GM21529 (cell line): ENCODE results near the gene CYBA.
"Not testable (repeated sequence)": the region's sequence is repeated elsewhere in the genome, so short reads cannot be mapped to it uniquely, and the experiment has no call there.

Experiments used
- ATAC-seq: cut with Tn5 transposase; IDR thresholded peaks from one replicate; pipeline ENCODE4 v1.9.1; 2021; ENCODE audit not compliant: unreplicated experiment

CYBA gene

DNA sequence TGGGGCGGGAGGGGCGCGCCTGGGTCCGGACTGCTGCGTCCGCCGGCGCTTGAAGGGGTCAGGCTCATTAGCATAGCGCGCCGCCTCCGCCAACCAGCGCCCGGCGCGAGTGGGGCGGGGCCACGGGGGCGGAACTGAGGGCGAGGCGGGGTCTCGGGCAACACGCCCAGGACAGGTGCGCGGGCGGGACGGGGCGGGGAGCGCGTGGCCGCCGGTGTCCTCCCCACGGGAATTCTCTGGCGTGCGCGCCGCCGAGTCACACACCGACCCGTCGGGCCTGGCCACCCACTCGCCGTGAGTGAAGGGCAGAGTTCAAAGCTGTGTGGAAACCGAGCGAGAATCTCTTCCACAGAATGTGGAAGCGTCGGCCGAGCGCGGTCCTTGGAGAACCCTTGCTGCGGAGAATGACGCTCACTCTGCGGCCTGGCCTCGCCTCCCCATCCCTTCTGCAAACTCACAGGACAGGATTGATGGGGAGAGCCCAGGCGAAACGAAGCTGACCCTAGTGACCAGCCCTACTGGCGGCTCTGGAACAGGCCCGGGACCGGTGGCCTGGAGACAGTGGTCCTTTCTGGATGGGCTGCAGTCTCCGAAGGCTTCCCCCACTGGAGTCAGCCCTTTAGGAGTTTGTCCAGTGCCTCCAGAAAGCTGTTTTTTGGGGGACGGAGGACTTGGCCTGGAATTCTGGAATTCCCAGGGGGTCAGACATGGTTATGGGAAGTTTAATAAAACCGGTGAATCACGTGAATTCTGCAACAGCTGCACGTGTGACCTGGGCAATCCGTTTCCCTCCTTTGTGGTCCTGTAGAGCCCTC, 35.8 kb upstream of the CYBA start, which contains the start of gene SNAI3:
TSS of gene SNAI3 (minus strand) at position 69 of the 815 bp plus-strand sequence. CDS start 101 bp downstream, outside the sequence.
- ATAC-seq = peak; percentile 70

DNA sequence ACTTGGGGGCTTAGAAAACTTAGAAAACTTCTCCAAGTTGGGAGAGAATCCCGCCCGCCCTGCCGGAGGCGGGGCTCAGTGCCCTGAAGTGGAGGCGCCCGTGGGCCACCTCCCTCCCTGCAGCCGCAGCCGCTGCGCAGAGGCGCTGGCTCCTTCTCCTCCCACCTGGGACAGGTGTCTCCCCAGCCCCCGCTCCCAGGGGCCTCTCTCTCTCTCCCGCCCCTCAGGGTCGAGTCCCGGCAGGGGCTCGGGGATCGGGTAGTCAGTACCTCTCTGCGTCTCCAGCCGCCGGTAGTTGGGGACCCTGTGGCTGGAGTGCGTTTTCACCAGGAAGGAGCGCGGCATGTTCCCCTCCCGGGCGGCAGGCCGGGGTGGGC, 35.2 kb upstream of the CYBA start:
- ATAC-seq = peak; percentile 10

DNA sequence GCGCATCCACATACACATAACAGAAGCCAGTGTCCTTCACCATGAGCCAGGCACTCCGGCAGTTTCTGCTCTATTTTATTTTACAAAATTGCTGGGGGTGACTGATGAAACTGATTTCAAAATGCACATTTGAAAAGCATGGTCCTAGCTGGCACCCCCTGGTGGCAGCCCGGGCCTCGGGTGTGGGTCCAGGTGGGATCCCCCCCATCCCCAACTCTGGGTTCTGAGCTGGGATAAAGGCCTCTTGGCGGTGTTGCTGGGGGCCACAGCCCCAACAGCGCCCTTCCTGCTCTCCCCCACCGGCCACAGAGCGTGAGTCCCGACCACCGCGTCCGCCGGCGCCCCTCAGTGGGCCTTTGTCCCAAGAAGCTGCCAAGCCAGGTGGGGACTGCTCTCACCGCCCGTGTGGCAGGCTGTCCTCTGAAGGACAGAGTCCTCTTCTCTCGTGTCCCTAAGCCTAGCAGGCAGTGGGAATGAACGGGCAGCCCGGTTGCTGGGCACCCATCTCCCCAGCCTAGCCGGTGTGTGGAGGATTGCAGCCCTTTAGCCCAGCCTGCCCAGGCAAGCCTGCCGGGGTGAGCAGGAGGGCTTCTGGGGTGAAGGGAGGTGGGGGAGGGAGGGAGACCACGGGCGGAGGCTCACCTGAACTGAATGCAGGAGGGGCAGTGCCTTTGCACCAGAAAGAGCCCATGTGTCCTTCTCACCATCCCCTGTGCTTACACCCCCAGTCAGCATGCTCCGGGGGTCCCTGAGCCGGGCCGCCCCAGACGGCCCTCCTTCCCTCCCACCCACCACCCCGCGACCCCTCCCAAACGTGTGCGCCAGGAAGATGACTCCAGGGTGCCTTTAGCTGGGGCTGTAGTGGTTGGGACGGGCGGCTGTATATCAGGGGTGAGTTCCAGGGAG, 34.6 kb upstream of the CYBA start:
- no peak for ATAC-seq

DNA sequence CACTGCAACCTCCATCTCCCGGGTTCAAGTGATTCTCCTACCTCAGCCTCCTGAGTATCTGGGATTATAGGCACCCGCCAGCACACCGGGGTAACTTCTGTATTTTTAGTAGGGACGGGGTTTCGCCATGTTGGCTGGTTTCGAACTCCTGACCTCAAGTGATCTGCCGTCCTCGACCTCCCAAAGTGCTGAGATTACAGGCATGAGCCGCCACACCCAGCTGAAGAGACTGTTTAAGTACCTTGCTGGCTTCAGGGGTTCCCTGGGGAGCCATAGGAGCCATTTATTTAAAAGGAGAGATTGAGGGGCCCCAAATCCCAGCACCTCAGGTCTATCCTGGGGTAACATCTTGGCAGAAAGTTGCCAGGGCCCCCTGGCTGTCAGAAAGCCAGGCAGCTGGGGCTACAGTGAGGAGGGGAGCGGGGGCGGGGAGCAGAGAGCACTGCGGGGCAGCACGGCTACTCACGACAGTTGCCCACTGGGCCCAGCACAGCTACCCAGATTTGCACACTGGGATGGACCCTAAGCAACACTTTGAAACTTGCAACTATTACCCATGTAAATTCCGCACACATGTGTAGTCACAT, 33.8 kb upstream of the CYBA start:
- no peak for ATAC-seq

DNA sequence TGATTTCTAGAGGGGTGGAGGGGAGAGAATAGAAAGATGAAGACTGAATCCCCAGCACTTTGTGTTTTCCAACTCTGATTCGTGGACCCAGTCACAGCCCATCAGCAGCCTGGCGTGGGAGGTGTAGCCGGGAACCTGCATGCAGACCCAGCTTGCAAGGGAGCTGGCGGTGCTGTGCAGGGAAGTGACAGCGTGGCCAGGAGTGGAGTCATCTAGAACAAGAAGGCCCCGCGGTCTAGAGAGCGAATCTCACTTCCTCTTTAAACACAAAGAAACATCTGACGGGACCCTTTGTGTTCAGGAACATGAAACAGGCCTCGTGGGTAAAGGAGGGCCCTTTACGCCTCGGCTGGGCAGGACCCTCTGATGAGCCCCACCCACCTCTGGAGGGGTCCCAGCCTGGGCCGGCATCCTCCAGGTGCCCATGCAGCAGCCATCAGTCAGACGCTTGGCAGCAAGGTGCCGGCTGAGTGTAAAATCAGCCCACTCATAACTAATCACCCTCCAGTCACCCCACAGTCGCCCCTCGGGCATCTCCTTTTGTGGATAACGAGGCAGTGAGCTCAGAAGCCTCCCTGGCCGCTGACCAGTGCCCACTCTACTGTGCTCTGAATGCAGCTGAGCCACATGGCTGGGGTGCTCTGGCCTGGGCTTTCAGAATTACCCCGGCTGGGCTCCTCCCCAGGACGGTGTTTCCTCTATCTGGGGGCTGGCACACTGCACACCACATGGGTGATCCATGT, 31.0 kb upstream of the CYBA start:
- peak; percentile 68 for ATAC-seq

DNA sequence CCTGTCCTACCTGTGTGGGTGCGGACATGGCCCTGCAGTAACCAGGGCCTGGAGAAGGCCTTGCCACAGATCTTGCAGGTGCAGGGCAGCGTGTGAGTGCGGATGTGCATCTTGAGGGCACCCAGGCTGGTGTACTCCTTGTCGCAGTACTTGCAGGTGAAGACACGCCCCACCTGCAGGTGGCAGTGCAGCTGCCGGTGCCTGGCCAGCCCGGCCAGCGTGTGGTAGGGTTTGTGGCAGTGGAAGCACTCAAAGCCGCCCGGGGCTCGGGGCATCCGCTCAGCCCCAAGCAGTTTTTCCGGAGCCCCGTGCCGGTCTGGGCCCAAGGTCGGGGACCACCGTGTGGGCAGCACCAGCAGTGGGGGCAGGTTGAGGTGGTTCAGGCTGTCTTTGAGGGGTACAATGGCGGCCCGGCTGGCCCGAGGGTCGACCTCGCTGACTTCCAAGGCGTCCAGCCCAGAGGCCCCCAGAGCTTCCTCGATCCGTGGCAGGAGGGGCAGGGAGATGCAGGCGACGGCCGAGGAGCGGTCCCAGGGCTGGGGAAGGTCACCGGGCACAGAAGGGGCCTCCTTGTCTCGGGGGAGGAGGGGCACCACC, 30.3 kb upstream of the CYBA start:
- ATAC-seq = peak; percentile 36

DNA sequence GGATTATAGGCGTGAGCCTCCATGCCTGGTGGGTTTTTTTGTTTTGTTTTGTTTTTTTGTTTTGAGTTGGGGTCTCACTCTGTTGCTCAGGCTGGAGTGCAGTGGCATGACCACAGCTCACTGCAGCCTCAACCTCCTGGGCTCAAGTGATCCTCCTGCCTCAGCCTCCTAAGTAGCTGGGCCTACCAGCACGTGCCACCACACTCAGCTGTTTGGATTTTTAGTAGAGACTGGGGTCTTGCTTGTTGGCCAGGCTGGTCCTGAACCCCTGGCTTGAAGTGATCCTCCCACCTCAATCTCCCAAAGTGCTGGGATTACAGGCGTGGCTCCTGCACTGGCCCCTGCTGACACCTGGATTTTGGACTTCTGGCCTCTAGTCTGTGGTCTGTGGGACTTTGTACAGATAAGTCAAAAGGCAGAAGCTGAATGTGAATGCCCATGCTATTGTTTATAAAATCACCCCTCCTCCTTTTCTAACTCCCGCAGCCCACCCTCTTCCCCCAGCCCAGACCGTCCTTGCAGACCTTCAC, 29.8 kb upstream of the CYBA start:
- no peak for ATAC-seq

DNA sequence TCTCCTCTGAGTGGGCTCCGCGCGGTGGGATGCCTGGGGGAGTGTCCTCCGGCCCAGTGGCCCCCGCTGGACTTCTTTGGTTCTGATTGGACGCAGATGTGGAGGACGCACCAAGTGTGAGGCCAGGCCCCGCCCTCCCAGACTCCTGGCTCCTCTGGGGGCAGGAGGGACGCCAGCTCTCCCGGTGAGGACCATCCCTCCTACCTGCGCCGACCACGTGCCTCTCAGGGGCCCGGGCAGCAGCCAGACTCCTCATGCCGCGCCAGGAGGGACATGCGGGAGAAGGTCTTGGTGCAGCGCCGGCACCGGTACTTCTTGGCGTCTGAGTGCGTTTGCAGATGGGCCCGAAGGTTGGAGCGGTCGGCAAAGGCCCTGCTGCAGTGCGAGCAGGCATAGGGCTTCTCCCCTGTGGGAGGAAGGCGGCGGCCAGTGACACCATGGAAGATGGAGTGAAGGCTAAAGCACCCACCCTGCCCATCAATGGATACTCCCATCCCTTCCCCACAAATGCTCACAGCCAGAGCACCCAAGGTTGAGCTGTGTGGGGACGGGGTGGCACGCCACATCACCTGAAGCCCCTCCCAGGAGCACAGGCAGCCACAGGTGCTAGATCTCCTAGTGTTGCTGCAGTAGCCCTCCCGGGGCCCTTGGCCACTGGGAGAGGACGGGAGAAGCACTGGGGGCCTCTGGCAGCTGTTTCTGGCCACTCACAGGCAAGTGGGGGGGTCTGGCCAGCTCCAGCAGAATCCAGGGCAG, 27.5 kb upstream of the CYBA start:
- ATAC-seq = no peak

DNA sequence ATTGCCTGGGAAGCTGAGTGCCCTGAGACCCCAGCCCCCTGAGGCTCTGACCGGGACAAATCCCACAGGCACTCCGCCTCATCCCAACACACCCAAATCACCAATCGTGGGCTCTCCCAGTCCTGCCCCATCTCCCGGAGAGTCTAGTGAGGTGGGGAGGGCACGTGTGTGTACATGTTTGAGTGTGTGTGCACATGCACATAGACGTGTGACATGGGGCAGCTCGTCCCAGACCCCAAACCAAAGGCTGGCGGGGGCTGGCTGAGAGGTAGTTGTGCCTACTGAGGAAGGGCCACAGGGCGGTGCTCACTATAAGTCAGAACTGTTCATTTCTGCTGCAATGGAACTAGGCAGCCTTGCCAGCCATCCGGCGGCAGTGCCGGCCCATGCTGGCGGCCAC, 26.9 kb upstream of the CYBA start:
- ATAC-seq = no peak

DNA sequence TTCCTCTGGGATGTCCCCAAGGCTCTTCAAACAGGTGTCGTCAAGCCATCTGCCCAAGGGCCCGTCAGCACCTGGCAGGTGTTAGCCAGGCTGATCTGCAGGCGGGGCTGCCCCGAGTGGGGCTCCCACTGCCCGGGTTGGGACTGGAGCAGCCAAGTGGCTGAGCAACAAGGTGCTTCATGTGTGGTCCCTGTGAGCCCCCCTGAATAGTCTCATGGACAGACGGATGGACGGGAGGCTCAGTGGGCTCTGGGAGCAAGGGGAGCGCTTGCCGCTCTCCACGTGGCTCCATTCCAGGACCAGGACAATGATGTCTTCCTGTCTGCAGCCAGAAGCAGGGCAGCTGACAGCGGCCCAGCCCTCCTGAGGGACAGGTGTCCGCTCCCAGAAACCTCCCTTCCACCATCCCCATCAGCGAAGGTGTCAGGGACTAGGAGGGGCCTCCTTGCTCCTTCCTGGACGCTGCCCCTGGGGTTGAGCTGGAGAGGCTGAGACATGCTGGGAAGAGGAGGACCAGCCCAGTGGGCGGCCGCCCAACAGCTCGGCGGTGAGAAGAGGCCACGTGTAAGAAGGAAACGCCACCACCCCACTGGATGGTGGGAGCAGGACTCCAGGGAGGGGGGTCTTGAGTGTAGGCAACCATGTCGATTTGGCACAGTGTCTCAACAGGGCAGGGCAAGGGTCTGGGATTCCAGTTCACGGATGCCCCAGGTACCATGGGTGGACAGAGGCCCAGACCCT, 25.8 kb upstream of the CYBA start:
- ATAC-seq = no peak

DNA sequence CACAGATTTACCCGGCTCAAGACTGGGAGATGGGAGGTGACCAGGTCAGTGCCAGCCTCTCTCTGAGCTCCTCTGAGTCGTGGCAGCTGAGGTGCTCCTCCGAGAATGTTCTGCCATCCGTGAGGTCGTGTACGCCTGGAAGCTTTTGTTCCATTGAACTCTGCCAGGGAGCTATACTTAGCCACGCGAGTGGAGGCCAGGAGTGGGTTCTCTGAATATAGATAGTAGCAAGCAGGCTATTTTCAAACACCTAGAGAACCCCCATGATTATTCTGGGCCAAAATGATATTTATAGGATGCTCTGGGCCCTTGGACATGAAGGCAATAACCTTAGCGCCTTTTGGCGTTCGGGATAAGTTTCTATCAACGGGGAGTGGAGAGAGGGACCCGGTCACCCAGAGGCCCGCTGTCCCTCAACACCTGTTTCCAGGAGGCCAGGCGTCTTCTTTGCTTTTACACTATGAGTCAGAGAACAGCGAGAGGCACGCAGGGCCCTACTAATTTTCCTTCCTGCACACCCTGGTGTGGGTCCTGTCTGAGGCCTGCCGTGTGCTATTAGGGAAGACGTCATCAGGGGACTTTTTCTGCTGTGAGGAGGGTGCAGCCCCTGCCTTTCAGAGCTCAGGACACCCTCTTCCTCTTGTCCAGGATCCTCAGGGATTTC, 23.0 kb upstream of the CYBA start:
- no peak for ATAC-seq

DNA sequence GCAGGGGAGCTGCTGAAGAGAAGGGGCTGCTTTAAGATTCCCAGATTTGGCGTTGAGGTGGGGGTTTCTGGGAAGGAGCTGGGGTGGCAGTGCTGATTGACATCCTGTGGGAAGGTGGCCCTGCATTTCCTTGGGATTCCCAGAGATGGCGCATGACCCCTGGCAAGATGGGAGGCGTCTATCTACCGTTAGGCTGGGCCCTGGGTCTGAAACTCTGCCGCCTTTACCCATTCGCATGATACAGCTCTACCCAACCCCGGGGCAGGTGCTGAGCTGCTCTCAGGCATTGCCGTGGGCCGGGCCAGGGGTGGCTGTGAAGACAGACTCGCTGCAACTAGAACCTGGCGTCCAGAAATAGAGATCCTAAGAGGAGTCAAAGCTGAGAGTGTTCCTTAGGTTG, 21.9 kb upstream of the CYBA start:
- ATAC-seq = no peak

DNA sequence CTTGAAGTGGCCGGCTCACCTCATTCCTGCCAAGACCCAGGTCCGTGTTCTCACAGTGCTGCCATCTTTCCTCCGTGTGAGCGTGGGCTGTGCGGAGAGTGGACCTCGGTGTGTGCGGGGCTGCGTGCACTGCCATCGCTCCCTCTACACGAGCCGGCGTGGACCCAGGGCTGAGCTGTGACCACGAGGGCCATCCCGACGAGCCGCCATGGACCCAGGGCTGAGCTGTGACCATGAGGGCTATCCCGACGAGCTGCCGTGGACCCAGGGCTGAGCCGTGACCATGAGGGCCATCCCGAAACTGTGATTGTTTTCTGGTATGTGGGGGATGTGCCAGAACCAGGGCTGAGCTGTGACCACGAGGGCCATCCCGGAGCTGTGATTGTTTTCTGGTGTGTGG, 21.0 kb upstream of the CYBA start:
- ATAC-seq = no peak

DNA sequence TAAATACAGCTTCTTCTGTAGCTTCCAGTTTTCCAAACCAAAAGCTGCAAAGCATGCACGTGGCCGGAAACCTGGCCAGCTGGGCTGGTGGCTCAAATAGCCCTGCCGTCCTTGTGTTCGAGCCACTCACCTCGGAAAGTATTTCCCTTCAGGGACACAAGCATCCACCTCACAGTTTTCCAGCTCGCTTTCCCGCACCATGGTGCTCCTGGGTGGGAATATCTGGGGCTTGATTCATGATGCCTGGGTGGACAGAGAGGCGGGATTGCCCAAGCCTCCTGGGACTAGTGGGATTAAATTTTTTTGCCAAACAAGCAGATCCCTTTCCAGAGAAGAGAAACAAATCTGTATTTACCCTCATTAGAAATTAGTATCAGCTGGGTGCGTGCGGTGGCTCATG, 19.1 kb upstream of the CYBA start:
- no peak for ATAC-seq

DNA sequence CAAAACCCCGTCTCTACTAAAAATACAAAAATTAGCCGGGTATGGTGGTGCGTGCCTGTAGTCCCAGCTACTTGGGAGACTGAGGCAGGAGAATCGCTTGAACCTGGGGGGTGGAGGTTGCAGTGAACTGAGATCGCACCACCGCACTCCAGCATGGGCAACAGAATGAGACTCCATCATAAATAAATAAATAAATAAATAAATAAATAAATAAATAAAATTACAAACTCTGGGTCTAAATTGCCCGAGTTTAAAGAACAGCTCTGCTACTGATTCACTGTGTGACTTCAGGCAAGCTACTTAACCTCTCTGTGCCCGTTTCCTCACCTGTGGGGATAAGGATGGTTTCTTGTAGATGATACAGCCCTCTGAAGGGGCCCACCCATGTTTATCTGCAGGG, 18.6 kb upstream of the CYBA start:
- ATAC-seq = not testable (repeated sequence)

DNA sequence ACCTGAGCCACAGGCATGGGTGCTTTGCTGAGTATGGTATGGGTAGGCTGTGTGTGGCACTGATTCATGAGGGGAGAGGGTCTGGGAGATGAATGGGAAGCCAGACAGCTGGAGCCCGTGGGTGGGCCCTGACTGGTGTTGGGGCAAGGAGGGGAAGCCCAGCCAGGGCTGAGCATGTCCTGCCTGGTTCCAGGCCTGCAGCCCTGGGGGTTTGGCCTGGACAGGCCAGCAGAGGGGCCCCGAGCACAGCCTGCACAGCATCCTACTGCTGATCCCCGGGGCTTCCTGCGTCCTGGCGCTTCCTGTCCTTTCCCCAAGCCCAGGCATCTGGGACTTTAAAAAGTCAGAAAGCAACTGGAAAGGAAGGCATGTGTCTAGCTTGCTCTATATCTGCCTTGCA, 16.6 kb upstream of the CYBA start:
- ATAC-seq = no peak

DNA sequence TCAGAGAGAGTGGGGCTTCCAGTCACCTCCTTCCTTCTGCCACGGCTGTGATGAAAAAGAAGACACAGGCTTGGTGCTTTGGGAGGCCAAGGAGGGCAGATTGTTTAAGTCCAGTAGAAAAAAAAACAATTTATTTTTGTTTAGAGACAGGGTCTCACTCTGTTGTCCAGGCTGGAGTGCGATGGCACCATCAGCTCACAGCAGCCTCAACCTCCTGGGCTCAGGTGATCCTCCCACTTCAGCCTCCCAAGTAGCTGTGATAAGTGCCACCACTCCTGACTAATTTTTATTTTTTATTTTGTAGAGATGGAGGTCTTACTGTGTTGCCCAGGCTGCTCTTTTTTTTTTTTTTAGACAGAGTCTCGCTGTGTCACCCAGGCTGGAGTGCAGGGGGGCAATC, 14.7 kb upstream of the CYBA start:
- ATAC-seq = no peak

DNA sequence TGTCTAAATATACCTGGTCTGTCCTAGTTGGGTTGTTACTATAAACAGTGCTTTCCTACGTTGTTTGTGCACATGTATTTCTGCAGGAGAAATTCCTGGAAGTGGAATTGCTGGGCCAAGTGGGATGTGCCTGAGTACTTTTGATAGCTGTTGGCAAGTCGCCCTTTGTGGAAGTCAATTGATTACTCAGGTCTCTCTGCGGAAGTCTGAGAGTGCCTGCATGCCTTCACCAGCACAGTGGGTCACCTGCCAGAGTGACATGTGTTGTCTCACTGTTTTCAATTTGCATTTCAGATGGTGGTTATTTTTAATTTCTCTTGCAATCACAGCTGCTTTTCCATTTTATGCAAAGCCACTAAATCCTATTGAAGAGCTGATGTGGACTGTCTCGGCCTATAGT, 14.3 kb upstream of the CYBA start:
- ATAC-seq = no peak
